ENCODE results near the gene LIPT2.

DNA sequence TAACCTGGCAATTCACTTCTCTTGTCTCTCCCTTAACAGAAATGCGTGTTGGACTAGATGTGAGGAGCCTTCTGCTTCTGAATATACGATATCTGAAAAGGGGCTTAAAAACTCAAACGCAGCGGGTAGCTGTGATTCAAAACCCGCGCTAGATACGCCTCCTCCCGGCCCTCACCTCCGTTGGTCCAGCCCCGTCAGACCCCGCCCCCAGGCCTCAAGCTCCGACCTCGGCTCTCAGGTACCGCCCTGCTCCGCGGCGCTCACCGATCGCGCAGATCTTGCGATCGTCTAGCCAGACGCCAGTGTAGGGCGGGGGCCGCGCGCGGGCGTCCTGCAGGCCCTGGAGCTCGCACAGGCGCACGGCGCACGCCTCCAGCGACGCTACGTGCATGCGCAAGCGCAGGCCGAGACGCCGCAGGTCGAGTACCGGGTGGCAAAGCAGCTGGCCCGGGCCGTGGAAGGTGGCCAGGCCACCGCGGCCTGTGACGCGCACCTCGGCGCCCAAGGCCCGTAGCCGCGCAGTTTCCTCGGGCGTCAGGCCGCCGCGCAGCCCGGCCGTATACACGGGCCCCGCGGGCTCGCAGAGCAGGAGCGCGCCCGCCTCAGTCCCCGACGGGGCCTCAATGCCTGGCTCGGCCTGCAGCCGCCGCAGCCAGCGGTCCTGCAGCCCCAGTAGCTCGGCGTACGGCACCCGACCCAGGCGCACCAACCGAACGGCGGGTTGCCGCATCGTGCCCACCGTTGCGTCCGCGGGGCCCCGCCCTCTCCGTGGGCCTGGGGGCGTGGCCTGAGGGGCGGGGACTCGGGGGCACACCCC is at the start of gene LIPT2:
- TF ChIP-seq, protein P1, sequence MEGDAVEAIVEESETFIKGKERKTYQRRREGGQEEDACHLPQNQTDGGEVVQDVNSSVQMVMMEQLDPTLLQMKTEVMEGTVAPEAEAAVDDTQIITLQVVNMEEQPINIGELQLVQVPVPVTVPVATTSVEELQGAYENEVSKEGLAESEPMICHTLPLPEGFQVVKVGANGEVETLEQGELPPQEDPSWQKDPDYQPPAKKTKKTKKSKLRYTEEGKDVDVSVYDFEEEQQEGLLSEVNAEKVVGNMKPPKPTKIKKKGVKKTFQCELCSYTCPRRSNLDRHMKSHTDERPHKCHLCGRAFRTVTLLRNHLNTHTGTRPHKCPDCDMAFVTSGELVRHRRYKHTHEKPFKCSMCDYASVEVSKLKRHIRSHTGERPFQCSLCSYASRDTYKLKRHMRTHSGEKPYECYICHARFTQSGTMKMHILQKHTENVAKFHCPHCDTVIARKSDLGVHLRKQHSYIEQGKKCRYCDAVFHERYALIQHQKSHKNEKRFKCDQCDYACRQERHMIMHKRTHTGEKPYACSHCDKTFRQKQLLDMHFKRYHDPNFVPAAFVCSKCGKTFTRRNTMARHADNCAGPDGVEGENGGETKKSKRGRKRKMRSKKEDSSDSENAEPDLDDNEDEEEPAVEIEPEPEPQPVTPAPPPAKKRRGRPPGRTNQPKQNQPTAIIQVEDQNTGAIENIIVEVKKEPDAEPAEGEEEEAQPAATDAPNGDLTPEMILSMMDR (IDR thresholded peaks at IDR 0.05; ENCODE audit: low read depth, low read length, poor library complexity, severe bottlenecking), result no peak
- no peak for TF ChIP-seq EZH2phosphoT487 (IDR thresholded peaks at IDR 0.05; ENCODE audit: borderline replicate concordance, low read length)
